AG09319 (cell line): ENCODE measurements around the gene TADA1.

ENCODE experiments used
- DNase-seq: peaks from one replicate; pipeline ENCODE4 v3.0.0-alpha.2; 2010; ENCODE audit warnings: low read depth; ENCODE audit errors: extremely low read depth
- TF ChIP-seq, protein P1 (sequence below): IDR thresholded peaks from 2 replicates; pipeline ENCODE4 v1.5.1; 2011; ENCODE audit warnings: low read depth, mild to moderate bottlenecking, inconsistent platforms, low read length, moderate library complexity

TADA1 gene

DNA sequence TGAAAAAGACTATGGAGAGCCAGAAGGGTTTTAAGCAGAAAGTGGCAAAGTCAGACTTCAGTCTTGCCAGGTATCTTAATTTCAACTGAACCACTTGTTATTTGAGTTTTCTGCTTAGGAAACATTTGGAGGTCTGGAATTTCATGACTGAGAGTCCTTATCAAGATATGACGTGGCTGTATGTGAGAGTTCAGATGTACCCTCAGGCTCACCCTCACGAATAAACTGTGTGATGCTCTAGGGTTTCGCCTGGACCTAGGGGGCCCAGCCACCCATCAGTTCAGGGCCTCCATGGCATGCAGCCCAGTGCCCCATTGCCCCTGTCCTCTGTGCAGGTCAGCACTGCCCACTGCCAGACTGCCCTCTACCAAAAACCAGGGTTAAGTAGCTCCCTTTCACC lies 30.6 kb upstream of the TADA1 start:
- TF ChIP-seq, protein P1, sequence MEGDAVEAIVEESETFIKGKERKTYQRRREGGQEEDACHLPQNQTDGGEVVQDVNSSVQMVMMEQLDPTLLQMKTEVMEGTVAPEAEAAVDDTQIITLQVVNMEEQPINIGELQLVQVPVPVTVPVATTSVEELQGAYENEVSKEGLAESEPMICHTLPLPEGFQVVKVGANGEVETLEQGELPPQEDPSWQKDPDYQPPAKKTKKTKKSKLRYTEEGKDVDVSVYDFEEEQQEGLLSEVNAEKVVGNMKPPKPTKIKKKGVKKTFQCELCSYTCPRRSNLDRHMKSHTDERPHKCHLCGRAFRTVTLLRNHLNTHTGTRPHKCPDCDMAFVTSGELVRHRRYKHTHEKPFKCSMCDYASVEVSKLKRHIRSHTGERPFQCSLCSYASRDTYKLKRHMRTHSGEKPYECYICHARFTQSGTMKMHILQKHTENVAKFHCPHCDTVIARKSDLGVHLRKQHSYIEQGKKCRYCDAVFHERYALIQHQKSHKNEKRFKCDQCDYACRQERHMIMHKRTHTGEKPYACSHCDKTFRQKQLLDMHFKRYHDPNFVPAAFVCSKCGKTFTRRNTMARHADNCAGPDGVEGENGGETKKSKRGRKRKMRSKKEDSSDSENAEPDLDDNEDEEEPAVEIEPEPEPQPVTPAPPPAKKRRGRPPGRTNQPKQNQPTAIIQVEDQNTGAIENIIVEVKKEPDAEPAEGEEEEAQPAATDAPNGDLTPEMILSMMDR = no peak
- no peak for DNase-seq

- no peak for DNase-seq
- TF ChIP-seq, protein P1 = no peak
Measured at GRCh38 chr1:166905900-166906299, 29.8 kb upstream of the TADA1 start.

GRCh38 chr1:166905136-166905535 lies 29.1 kb upstream of the TADA1 start:
- DNase-seq = no peak
- TF ChIP-seq, protein P1 = no peak

- DNase-seq = no peak
Measured at GRCh38 chr1:166903232-166903631, 27.2 kb upstream of the TADA1 start.

GRCh38 chr1:166902279-166902678 lies 26.2 kb upstream of the TADA1 start:
- TF ChIP-seq, protein P1 = no peak
- no peak for DNase-seq

More at GRCh38 chr1:166903232-166903631, 27.2 kb upstream of the TADA1 start:
- TF ChIP-seq, protein P1 = no peak

- no peak for DNase-seq
- TF ChIP-seq, protein P1 = no peak
Measured at GRCh38 chr1:166900987-166901386, 24.9 kb upstream of the TADA1 start.

GRCh38 chr1:166899769-166900168 lies 23.7 kb upstream of the TADA1 start:
- TF ChIP-seq, protein P1 = no peak
- no peak for DNase-seq
